Fibroblast of the aortic adventitia (primary cell): ENCODE data around the gene SMTN. TPM values are rescaled to one million over a fixed set of nuclear protein-coding genes. Genes with fewer than 3 reads are reported as not detected.

Experiments used
- DNase-seq: peaks from one replicate; pipeline ENCODE4 v3.0.0-alpha.2; 2010; ENCODE audit warnings: low read depth
- H3K4me3 ChIP-seq: 2 replicates; pipeline ENCODE4 v1.5.1; 2011; ENCODE audit warnings: low read depth, mild to moderate bottlenecking, control low read depth, low read length, moderate library complexity
- total RNA-seq: library from RNA; depleted of rRNA; stranded (reverse); fragments of >200 nt; gene quantifications from 2 replicates; pipeline ENCODE4 v1.2.3, GENCODE V29; 2012; ENCODE audit warnings: low replicate concordance
- TF ChIP-seq, protein P1 (sequence below): IDR thresholded peaks from 2 replicates; pipeline ENCODE4 v1.5.1; 2011; ENCODE audit warnings: mild to moderate bottlenecking, low read length, control low read depth, inconsistent platforms; ENCODE audit not compliant: insufficient read depth

The SMTN gene
- total RNA-seq, 1 donor = 63.5 TPM

DNA sequence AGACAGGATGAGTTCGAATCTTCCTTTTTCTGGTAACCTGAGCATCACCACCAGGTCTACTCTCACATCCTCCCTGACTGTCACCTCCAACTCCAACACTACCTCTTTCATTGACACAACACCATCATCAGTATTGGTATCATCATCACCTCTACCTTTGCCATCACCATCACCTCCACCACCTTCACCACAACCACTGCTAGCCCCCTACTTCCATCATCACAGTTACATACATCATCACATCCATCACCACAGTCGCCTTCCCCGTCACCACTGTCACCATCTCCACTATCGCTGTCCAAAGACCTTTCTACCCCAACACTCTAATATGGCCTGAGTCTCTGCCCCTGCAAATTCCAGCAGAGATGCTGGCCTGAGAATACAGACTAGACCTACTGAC lies 40.3 kb downstream of the SMTN start:
- H3K4me3 ChIP-seq = no peak overlapping the region
- DNase-seq = no peak
- TF ChIP-seq, protein P1, sequence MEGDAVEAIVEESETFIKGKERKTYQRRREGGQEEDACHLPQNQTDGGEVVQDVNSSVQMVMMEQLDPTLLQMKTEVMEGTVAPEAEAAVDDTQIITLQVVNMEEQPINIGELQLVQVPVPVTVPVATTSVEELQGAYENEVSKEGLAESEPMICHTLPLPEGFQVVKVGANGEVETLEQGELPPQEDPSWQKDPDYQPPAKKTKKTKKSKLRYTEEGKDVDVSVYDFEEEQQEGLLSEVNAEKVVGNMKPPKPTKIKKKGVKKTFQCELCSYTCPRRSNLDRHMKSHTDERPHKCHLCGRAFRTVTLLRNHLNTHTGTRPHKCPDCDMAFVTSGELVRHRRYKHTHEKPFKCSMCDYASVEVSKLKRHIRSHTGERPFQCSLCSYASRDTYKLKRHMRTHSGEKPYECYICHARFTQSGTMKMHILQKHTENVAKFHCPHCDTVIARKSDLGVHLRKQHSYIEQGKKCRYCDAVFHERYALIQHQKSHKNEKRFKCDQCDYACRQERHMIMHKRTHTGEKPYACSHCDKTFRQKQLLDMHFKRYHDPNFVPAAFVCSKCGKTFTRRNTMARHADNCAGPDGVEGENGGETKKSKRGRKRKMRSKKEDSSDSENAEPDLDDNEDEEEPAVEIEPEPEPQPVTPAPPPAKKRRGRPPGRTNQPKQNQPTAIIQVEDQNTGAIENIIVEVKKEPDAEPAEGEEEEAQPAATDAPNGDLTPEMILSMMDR = no peak

DNA sequence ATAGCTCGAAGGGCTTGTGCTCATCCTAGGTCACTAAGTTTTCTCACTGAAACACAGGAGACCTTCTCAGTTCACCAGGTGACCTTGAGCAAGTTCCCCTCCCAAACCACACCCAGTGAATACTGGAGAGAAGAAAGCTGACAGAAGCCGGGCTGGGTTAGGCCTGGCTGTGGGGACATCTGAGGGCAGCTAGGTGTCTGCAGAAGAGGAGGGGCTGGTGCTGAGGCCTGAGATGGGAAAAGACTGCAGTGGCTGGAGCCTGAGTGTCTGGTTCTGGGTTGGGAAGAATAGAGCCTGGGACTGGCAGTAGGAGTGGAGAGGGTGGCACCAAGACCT lies 41.0 kb downstream of the SMTN start:
- TF ChIP-seq, protein P1 = no peak

DNA sequence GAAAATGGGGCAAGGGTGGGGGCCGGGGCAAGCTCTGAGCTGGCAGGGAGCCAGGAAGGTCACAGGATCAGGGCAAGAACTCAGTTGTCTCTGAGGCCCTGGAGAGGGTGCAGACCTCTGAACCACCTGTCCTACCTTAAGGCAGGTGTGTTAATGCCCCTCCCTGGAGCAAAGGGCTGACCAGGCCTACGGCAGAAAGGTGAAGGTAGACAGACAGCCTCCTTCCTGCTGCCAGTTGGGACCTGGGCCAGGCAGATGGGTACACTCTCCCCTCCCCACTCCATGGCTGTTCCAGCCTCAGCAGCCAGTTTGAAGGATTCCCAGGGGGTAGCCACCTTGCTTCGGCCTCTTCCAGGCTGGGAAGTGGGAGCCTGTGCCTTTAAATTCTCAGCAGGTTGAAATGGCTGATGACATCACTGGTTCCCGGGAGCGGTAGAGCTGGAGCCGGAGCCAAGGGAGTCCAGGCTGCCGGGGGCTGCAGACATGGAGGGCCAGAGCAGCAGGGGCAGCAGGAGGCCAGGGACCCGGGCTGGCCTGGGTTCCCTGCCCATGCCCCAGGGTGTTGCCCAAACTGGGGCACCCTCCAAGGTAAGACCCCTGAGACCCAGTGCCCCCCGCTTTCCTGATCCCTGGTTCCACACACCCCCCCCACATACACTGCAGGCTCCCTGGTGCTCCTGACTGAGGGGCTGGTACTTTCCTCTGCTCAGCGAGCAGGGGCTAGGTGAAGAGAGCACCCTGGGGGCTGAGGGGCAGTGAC lies 41.6 kb downstream of the SMTN start, which contains the start of gene INPP5J:
Gene INPP5J, plus strand, starts transcription at position 435 of the 760 bp plus-strand sequence. Its CDS starts 49 bp downstream, at position 484.
- TF ChIP-seq, protein P1 = no peak
- peak; percentile 37 for DNase-seq
- H3K4me3 ChIP-seq = peak within 1 kb of the TSS; percentile 52

More for the DNA sequence above, 41.0 kb downstream of the SMTN start:
- no peak for DNase-seq
- no peak overlapping the region for H3K4me3 ChIP-seq

DNA sequence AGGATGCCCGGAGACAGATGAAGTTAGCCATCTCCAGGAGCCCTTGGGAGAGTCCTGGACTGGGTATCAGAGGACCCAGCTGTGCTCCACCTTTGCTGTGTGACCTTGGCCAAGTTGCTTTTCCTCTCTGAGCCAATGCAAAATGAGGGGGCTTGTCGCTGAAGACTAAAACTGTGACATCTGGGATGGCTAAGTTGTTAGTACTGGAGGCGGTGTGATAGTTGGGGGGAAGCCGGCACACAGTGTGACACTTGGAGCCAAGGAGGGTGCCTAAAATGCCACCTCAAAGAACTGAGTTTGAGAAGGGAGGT lies 42.1 kb downstream of the SMTN start:
- peak overlapping the region; percentile 52 for H3K4me3 ChIP-seq
- TF ChIP-seq, protein P1 = no peak

DNA sequence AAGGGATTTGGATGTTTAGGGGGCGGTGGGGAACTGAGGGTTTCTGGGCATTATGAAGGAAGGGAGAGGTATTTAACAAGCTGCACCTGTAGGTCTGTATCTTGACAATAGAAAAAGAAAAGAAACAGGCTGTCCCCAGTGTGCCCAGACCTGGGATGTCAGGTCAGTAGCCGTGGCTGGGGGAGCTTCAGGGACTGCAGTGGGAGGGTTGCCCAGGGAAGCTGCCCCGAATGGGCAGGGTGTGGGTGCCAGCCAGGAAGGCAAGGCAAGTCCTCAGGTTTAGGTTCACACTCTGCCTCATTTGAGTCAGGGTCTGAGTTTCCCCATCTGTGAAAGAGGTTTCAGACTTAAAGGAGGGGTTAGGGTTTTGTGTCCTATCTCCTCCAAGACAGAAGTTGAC lies 43.2 kb downstream of the SMTN start:
- no peak overlapping the region for H3K4me3 ChIP-seq
- TF ChIP-seq, protein P1 = no peak
- DNase-seq = no peak

More for the DNA sequence above, 42.1 kb downstream of the SMTN start:
- no peak for DNase-seq

DNA sequence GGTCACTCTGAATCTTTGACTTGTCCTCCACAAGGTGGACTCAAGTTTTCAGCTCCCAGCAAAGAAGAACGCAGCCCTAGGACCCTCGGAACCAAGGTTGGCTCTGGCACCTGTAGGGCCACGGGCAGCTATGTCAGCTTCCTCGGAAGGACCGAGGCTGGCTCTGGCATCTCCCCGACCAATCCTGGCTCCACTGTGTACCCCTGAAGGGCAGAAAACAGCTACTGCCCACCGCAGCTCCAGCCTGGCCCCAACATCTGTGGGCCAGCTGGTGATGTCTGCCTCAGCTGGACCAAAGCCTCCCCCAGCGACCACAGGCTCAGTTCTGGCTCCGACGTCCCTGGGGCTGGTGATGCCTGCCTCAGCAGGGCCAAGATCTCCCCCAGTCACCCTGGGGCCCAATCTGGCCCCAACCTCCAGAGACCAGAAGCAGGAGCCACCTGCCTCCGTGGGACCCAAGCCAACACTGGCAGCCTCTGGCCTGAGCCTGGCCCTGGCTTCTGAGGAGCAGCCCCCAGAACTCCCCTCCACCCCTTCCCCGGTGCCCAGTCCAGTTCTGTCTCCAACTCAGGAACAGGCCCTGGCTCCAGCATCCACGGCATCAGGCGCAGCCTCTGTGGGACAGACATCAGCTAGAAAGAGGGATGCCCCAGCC lies 43.8 kb downstream of the SMTN start:
- H3K4me3 ChIP-seq = no peak overlapping the region
- DNase-seq = no peak
- TF ChIP-seq, protein P1 = no peak
